SKM-1 treated with dmso at 0.1 percent for 144 hours (cell line): Measurements from ENCODE around the gene HECTD3.

Experiments used
- DNase-seq: peaks from one replicate; lab custom pipeline; 2025; ENCODE audit not compliant: unreplicated experiment; lab: John Stamatoyannopoulos, UW

Gene HECTD3

GRCh38 chr1:45010855-45011811, at the start of gene HECTD3:
Gene HECTD3, minus strand, starts transcription at chr1:45011324. Its CDS starts 67 bp downstream, at chr1:45011257.
- peak; percentile 74 for DNase-seq

GRCh38 chr1:45059829-45060228, 48.7 kb upstream of the HECTD3 start:
- no peak for DNase-seq

GRCh38 chr1:45057542-45057941, 46.4 kb upstream of the HECTD3 start:
- DNase-seq = no peak

GRCh38 chr1:45051005-45051772, 40.1 kb upstream of the HECTD3 start:
- no peak for DNase-seq

GRCh38 chr1:45047032-45047431, 35.9 kb upstream of the HECTD3 start:
- no peak for DNase-seq

- no peak for DNase-seq
Observed at GRCh38 chr1:45044916-45045315, 33.8 kb upstream of the HECTD3 start.

- DNase-seq = no peak
Observed at GRCh38 chr1:45043094-45043493, 32.0 kb upstream of the HECTD3 start.

GRCh38 chr1:45040297-45040696, 29.2 kb upstream of the HECTD3 start:
- no peak for DNase-seq

GRCh38 chr1:45038661-45039364, 27.7 kb upstream of the HECTD3 start:
- DNase-seq = no peak

- DNase-seq = no peak
Observed at GRCh38 chr1:45038240-45038639, 27.1 kb upstream of the HECTD3 start.

GRCh38 chr1:45037456-45037855, 26.3 kb upstream of the HECTD3 start:
- no peak for DNase-seq

- no peak for DNase-seq
Observed at GRCh38 chr1:45035631-45036301, 24.6 kb upstream of the HECTD3 start.

GRCh38 chr1:45033356-45033755, 22.2 kb upstream of the HECTD3 start:
- DNase-seq = no peak

- no peak for DNase-seq
Observed at GRCh38 chr1:45032837-45033236, 21.7 kb upstream of the HECTD3 start.

- no peak for DNase-seq
Observed at GRCh38 chr1:45026446-45026845, 15.3 kb upstream of the HECTD3 start.

- DNase-seq = no peak
Observed at GRCh38 chr1:45023663-45024062, 12.5 kb upstream of the HECTD3 start.

GRCh38 chr1:45018599-45019230, 7.6 kb upstream of the HECTD3 start:
- DNase-seq = peak; percentile 20

- no peak for DNase-seq
Observed at GRCh38 chr1:45016767-45017166, 5.6 kb upstream of the HECTD3 start.

- no peak for DNase-seq
Observed at GRCh38 chr1:45016090-45016697, 5.1 kb upstream of the HECTD3 start.

GRCh38 chr1:45015683-45016082, 4.6 kb upstream of the HECTD3 start:
- no peak for DNase-seq
